GM21381 (cell line): ENCODE data around the gene ZNF311.
"Not testable (repeated sequence)": the region's sequence is repeated elsewhere in the genome, so short reads cannot be mapped to it uniquely, and the experiment has no call there.

Source experiments
- ATAC-seq: cut with Tn5 transposase; IDR thresholded peaks from one replicate; pipeline ENCODE4 v1.9.1; 2021; ENCODE audit warnings: mild to moderate bottlenecking, moderate library complexity; ENCODE audit not compliant: unreplicated experiment

Gene ZNF311

GRCh38 chr6:28983838-28984237 lies 21.3 kb downstream of the ZNF311 start:
- no peak for ATAC-seq

DNA sequence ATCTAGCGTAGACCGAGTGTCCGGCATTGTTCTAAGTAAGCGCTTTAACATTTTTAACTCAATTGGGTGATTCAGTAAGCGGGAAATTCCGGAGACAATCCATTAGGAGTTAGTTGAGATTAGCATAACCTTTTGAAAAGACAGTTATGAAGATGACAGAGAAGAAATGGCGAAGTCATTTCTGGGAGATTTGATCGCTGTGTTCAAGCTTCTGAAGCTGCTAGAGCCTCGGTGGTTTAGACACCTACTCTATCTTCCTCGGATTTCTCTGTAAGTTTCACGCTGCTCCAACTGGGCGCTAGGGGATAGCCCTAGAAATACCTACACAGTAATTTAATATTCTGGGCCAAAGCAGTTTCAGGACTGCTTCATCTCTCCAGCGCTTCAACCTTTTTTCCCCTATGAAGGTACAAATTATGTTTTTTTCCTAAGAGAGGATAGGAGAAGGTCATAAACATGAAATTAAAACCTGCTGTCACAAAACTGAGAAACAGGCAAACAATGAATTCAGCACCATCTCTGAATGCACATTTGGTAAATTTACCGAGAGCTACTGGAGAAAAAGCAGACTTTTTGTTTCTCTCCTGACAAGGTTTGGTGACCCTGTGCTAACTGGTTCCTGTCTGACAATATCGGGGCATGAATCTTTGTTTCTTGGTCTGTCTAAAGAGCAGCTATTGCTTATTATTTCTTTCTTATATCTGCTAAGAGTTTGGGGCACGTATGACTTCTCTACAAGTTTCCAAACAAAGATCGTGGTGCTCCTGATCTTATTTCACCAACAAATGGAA lies 22.4 kb downstream of the ZNF311 start:
- ATAC-seq, result peak; percentile 4

DNA sequence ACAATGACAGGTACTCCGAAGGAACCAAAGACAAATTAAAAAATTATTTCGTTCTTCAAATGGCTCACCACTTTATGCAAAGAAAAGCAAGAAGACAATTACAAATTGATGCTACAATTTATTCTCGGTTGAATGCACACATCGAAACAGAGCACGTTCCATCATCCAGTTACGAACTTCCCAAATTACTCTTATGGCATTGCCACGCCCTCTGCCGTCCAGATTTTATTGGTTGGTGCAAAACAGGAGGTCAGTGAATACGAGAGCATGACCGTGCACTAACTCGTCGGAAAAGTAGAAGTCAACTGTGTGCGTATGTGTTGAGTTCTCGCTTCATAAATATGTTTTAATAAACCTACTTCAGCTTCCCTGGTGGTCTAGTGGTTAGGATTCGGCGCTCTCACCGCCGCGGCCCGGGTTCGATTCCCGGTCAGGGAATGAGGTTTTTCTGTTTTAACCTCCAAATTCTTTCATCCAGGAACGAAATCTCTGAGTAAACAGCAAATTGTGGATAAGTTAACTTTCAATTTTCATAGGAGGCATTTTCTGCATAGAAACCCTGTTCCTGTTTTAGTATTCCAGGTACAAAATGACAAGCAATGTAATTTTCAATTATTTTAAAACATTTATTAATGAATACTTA lies 23.2 kb downstream of the ZNF311 start:
- peak; percentile 57 for ATAC-seq

- peak; percentile 32 for ATAC-seq
These were observed 23.7 kb downstream of the ZNF311 start for GRCh38 chr6:28981431-28981832.

DNA sequence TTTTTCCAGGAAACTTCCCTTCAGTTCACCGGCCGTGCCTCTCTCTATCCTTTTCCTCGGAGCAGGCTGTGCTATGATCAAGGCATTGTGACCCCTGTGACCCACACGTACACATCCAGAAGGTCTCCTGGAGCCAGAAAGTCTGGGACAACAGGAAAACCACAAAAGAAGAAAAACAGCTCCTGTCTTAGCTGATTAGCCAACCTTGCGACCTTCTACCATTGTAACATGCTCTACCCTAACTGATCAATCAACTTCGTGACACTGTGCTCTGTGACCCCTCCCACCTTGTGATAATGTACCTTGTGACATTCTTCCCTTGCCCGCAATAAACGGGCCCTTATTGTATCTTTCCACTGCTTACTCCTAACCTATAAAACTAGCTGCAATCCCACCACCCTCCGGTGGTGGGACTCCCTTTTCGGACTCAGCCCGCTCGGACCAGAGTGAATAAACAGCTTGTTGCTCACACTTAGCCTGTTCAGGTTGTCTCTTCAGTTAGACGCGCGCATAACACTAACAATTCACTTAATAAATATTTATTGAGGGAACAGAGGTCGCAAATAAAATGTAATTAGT lies 24.2 kb downstream of the ZNF311 start:
- ATAC-seq, result no peak

DNA sequence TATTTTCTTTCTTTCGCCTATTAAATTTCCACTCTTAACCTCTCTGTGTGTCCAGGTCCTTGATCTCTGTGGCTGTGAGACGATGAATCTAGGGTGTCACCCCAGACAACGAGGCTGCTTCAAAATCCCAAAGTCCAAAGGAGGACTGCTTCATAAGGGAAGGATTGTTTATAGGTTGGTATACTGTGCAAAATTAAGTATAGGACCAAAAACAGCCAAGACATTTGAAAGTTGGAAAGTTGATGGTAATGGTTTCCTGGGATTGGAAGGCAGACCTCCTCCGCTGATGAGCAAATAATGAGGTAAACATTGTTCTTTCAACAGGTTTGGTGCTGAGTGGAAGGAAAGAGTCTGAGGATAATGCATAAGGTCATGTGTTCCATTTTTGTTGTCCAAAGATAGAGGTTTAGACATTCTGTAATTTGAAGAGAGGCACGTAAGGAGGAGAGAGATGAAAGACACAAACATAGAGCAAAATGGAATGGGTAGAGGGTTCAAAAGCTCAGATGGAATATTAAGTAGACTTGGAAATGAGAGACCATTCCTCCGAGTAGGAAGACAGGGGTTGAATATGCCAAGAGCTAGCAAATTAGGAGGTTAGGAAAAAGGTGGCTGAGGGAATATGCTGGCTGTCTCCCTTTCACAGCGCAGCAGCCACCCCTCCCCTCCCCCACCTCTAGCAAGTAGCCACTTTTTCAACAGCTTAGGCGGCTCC lies 24.8 kb downstream of the ZNF311 start:
- no peak for ATAC-seq

- no peak for ATAC-seq
These were observed 25.4 kb downstream of the ZNF311 start for GRCh38 chr6:28979679-28980078.

DNA sequence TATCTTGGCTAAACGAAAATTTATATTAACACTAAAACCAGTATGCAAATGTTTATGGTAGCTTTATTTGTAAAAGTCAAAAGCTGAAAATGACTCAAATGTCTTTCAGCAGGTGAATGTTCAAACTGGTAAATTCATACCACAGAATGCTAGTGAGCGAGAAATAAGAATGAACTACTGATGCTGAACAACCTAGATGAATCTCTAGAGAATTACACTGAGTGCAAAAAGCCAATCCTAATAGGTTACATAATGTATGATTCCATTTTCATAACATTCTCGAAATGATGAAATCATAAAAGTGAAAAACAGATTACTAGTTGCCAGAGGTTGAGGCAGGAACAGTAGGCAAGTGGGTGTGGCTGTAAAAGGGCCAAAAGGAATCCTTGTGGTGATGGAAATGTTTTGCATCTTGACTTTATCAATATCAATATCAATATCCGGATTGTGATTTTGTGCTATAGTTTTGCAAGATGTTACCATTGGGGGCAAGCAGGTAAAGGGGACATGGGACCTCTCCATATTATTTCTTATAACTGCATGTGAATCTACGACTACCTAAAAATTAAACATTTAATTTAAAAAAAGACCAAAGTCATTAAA lies 26.1 kb downstream of the ZNF311 start:
- ATAC-seq, result no peak

DNA sequence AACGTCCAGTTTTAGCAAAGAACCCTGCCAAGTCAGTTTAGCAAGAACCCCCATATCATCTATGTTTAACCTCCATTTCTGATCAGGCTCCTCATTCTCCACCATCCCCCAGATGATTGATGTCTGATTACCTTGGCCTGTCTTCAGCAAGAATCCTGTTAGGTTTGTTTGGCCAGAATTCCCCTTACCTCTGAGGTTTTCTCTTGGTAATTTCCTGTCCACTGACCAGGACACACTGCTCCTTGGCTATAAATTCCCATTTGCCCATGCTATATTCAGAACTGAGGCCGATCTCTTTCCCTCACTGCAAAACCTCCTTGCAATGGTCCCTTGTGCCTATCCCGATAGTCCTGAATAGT lies 27.0 kb downstream of the ZNF311 start:
- no peak for ATAC-seq

DNA sequence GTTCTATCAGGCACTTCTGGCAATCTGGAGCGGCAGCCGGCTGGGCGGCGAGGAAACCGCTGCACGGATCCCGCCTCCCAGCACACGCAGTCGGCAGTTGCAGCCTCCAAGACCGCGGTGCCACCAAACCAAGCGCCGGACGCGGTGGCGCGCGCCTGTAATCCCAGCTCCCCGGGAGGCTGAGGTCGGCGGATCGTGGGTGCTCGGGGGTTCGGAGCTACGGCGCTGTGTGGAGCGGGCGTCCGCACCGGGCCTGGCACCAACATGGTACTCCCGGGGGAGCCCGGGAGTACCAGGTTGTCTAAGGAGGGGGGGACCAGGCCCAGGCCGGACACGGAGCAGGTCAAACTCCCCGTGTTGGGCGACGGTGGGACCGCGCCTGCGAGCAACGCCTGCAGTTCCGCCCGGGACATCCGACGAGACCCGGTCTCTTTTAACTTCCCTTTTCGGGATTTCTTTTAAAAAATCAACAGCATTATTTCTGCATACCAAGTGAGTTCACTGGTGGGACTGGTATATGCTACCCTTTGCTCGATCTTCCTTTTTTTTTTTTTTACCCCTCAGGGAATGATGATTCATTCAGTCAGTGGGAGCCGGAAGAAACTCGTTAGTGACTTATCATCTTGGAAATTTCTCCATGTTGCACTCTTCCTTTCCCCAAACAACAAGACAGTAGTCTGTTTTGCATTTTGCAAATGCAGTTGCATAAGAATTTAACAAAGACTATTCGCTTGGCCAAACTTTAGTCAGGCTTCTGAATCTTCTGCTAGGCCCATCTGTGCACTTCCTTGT lies 27.6 kb downstream of the ZNF311 start:
- ATAC-seq, result no peak

DNA sequence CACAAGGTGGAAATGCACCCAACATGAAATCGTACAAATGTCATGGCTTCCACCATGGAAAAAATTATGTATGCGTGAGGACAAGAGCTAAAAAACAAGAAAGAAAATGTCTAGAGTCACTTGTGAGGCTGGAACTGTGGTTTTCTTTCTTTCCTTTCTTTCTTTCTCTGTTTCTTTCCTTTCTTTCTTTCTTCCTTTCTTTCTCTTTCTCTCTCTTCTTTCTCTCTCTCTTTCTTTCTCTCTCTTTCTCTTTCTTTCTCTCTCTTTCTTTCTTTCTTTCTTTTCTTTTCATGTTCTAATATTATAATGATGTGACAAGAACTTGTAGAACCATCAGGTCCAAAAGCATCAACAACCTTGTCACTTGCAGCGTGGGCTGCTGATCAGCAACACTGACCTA lies 28.4 kb downstream of the ZNF311 start:
- ATAC-seq, result no peak

DNA sequence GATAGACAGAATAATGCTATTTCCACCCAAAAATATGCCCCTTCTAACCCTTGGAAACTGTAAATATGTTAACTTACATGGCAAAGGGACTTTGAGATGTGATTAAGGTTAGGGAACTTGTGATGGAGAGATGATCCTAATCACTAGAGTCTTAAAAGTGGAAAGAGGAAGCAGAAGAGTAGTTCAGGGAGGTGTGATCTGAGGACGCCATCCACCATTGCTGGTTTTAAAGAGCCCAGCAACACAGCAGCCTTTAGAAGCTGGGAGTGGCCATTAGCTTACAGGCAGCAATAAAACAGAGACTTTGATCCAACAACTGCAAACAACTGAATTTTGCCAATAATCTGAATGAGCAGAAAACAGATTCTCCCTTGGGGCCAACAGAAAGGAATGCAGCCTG lies 30.6 kb downstream of the ZNF311 start:
- no peak for ATAC-seq

GRCh38 chr6:28970056-28970455 lies 35.1 kb downstream of the ZNF311 start:
- not testable (repeated sequence) for ATAC-seq

DNA sequence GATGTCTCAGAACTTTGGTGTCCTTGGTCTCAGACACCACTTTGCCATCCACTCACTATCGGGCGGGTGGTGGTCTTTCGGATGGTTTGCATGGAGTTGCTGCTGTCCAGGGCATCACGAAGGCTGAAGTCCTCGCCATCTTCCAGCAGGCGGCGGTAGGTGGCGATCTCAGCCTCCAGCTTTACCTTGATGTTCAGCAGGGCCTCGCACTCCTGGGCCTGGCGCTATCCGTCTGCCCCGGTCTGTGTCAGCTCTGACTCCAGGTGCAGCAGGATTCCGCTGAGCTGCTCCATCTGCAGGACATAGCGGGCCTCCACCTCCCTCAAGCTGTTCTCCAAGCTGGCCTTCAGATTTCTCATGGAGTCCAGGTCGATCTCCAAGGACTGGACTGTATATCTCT lies 36.0 kb downstream of the ZNF311 start:
- ATAC-seq, result no peak

- no peak for ATAC-seq
These were observed 36.6 kb downstream of the ZNF311 start for GRCh38 chr6:28968476-28968875.

DNA sequence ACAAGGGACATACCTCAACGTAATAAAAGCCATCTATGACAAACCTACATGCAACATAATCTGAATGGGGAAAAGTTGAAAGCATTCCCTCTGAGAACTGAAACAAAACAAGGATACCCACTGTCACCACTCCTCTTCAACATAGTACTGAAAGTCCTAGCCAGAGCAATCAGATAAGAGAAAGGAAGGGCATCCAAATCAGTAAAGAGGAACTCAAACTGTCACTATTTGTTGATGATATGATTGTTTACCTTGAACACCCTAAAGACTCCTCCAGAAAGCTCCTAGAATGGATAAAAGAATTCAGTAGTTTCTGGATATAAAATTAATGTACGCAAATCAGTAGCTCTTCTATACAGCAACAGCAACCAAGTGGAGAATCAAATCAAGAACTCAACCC lies 39.4 kb downstream of the ZNF311 start:
- ATAC-seq, result no peak

- no peak for ATAC-seq
These were observed 44.1 kb downstream of the ZNF311 start for GRCh38 chr6:28960846-28961500.

DNA sequence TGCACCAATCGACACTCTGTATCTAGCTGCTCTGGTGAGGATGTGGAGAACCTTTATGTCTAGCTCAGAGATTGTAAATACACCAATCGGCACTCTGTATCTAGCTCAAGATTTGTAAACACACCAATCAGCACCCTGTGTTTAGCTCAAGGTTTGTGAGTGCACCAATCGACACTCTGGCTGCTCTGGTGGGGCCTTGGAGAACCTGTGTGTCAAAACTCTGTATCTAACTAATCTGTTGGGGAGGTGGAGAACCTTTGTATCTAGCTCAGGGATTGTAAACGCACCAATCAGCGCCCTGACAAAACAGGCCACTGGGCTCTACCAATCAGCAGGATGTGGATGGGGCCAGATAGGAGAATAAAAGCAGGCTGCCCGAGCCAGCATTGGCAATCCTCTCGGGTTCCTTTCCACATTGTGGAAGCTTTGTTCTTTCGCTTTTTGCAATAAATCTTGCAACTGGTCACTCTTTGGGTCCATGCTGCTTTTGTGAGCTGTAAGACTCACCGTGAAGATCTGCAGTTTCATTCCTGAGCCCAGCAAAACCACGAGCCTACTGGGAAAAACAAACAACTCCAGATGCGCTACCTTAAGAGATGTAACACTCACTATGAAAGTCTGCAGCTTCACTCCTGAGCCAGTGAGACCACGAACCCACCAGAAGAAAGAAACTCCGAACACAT lies 46.4 kb downstream of the ZNF311 start:
- not testable (repeated sequence) for ATAC-seq

GRCh38 chr6:28957795-28958314 lies 47.3 kb downstream of the ZNF311 start:
- not testable (repeated sequence) for ATAC-seq
